IMR-90 (cell line): ENCODE data around the gene NRP2. TPM values are rescaled to one million over a fixed set of nuclear protein-coding genes. Genes with fewer than 3 reads are reported as not detected.

Experiments
- ATAC-seq: fragments of 200-7000 bp; cut with Tn5 transposase; 2 replicates; pipeline ENCODE4 v1.9.1; 2020; ENCODE audit warnings: low read depth, mild to moderate bottlenecking, moderate library complexity
- BruUV-seq: library from RNA; stranded (reverse); fragments of 400-500 nt; replicated peaks from 2 replicates; lab custom pipeline; 2021; lab: Mats Ljungman, UMichigan
- CTCF ChIA-PET: fragments of 300-600 bp; formaldehyde crosslinking; extraction: SDS; loops from one replicate; lab custom pipeline; 2021; ENCODE audit warnings: antibody characterized with exemption; lab: Yijun Ruan, JAX
- POLR2A ChIA-PET: fragments of 300-600 bp; sonication (Branson Sonifier 250); formaldehyde crosslinking; loops from one replicate; lab custom pipeline; 2022; ENCODE audit warnings: antibody characterized with exemption; ENCODE audit not compliant: unreplicated experiment; lab: Charles Lee
- DNase-seq: peaks from one replicate; pipeline ENCODE4 v3.0.0; 2013
- H2AFZ ChIP-seq: replicated peaks from 2 replicates; pipeline ENCODE3; 2013; ENCODE audit warnings: low read length, mild to moderate bottlenecking; ENCODE audit not compliant: poor library complexity
- H2AK5ac ChIP-seq: 2 replicates; pipeline ENCODE4 v1.6.1; 2013; ENCODE audit warnings: low read depth, low read length, inconsistent platforms
- H2AK9ac ChIP-seq: replicated peaks from 2 replicates; pipeline ENCODE3; 2013; ENCODE audit warnings: mild to moderate bottlenecking, low read depth, low read length, moderate library complexity; ENCODE audit not compliant: poor library complexity
- H2BK120ac ChIP-seq: 2 replicates; pipeline ENCODE4 v1.6.1; 2013; ENCODE audit warnings: low read depth, low read length, inconsistent platforms
- H2BK15ac ChIP-seq: 3 replicates; pipeline ENCODE4 v1.6.1; 2013; ENCODE audit warnings: low read depth, low read length, inconsistent platforms
- H2BK20ac ChIP-seq: 2 replicates; pipeline ENCODE4 v1.6.1; 2013; ENCODE audit warnings: low read depth, mild to moderate bottlenecking, inconsistent platforms, low read length, moderate library complexity
- H2BK5ac ChIP-seq: 2 replicates; pipeline ENCODE4 v1.6.1; 2013; ENCODE audit warnings: mild to moderate bottlenecking, low read depth, low read length, inconsistent platforms; ENCODE audit not compliant: poor library complexity, severe bottlenecking
- H3K14ac ChIP-seq: replicated peaks from 2 replicates; pipeline ENCODE4 v1.6.1; 2013; ENCODE audit warnings: low read depth, low read length, inconsistent platforms
- H3K18ac ChIP-seq: 2 replicates; pipeline ENCODE4 v1.6.1; 2013; ENCODE audit warnings: low read depth, low read length, control low read depth
- H3K23ac ChIP-seq: 2 replicates; pipeline ENCODE4 v1.6.1; 2013; ENCODE audit warnings: low read depth, low read length, inconsistent platforms
- H3K27ac ChIP-seq: 2 replicates; pipeline ENCODE4 v1.5.1; 2013; ENCODE audit warnings: mild to moderate bottlenecking, control low read depth, low read length; ENCODE audit not compliant: insufficient read depth
- H3K27me3 ChIP-seq: 2 replicates; pipeline ENCODE4 v1.6.1; 2013; ENCODE audit warnings: low read length; ENCODE audit not compliant: control insufficient read depth, insufficient read depth
- H3K36me3 ChIP-seq: 2 replicates; pipeline ENCODE4 v1.6.1; 2013; ENCODE audit warnings: low read length, mixed read lengths; ENCODE audit not compliant: control insufficient read depth, insufficient read depth
- H3K4ac ChIP-seq: 2 replicates; pipeline ENCODE4 v1.6.1; 2013; ENCODE audit warnings: low read depth, low read length, inconsistent platforms
- H3K4me1 ChIP-seq: 2 replicates; pipeline ENCODE4 v1.6.1; 2013; ENCODE audit warnings: low read length, mixed read lengths; ENCODE audit not compliant: control insufficient read depth, insufficient read depth
- H3K4me2 ChIP-seq: 2 replicates; pipeline ENCODE4 v1.6.1; 2013; ENCODE audit warnings: low read depth, mild to moderate bottlenecking, control low read depth, low read length, moderate library complexity
- H3K4me3 ChIP-seq: 2 replicates; pipeline ENCODE4 v1.5.1; 2013; ENCODE audit warnings: low read depth, mild to moderate bottlenecking, control low read depth, low read length, moderate library complexity; ENCODE audit not compliant: insufficient read depth
- H3K56ac ChIP-seq: 2 replicates; pipeline ENCODE4 v1.6.1; 2013; ENCODE audit warnings: low read length, inconsistent platforms; ENCODE audit not compliant: insufficient read depth; ENCODE audit errors: extremely low read depth
- H3K79me1 ChIP-seq, 2 experiments: 2 replicates each; pipeline ENCODE4 v1.6.1; 2013; ENCODE audit warnings: low read length in 2 of 2, inconsistent platforms in 1 of 2, low read depth in 1 of 2
- H3K9ac ChIP-seq: 2 replicates; pipeline ENCODE4 v1.6.1; 2013; ENCODE audit warnings: low read depth, low read length, control low read depth
- H3K9me1 ChIP-seq: 2 replicates; pipeline ENCODE4 v1.6.1; 2013; ENCODE audit warnings: low read length, inconsistent platforms; ENCODE audit not compliant: insufficient read depth
- H3K9me3 ChIP-seq: 2 replicates; pipeline ENCODE4 v1.6.1; 2013; ENCODE audit warnings: low read length; ENCODE audit not compliant: control insufficient read depth, insufficient read depth
- H4K20me1 ChIP-seq: 2 replicates; pipeline ENCODE4 v1.6.1; 2013; ENCODE audit warnings: low read length, inconsistent platforms; ENCODE audit not compliant: insufficient read depth
- H4K5ac ChIP-seq: 2 replicates; pipeline ENCODE4 v1.6.1; 2013; ENCODE audit warnings: mild to moderate bottlenecking, low read depth, low read length, control low read depth
- H4K8ac ChIP-seq, 2 experiments: 2 replicates each; pipeline ENCODE4 v1.6.1; 2013; ENCODE audit warnings: low read depth in 2 of 2, low read length in 2 of 2, control low read depth in 1 of 2, inconsistent platforms in 1 of 2
- H4K91ac ChIP-seq: 2 replicates; pipeline ENCODE4 v1.6.1; 2013; ENCODE audit warnings: low read depth, low read length, inconsistent platforms; ENCODE audit not compliant: insufficient read depth
- CHD1 ChIP-seq: IDR thresholded peaks from 2 replicates; pipeline ENCODE4 v1.6.1; 2012; ENCODE audit warnings: low read depth, low read length, improper control_type of control experiment
- FOS ChIP-seq: fragments of 150-350 bp; IDR thresholded peaks from 2 replicates; pipeline ENCODE4 v1.6.1; 2016; ENCODE audit warnings: low read depth, low read length
- MXI1 ChIP-seq: IDR thresholded peaks from 2 replicates; pipeline ENCODE4 v1.6.1; 2012; ENCODE audit warnings: low read depth, mild to moderate bottlenecking, low read length, moderate library complexity, borderline replicate concordance
- NFE2L2 ChIP-seq: fragments of 150-350 bp; IDR thresholded peaks from 2 replicates; pipeline ENCODE4 v1.6.1; 2016; ENCODE audit warnings: low read depth, mild to moderate bottlenecking, low read length
- POLR2A ChIP-seq: IDR thresholded peaks from 2 replicates; pipeline ENCODE4 v1.6.1; 2012; ENCODE audit warnings: mild to moderate bottlenecking, low read depth, low read length
- RAD21 ChIP-seq: IDR thresholded peaks from 2 replicates; pipeline ENCODE4 v1.6.1; 2012; ENCODE audit warnings: low read length, improper control_type of control experiment
- RFX5 ChIP-seq: IDR thresholded peaks from 2 replicates; pipeline ENCODE4 v1.8.0; 2012; ENCODE audit warnings: low read depth, mild to moderate bottlenecking, low read length, moderate library complexity
- SMC3 ChIP-seq: fragments of 150-350 bp; IDR thresholded peaks from 2 replicates; pipeline ENCODE4 v1.6.1; 2016; ENCODE audit warnings: low read depth, mild to moderate bottlenecking, antibody characterized with exemption, low read length, moderate library complexity
- WGBS, 2 experiments: methylation state at CpG; one replicate each; pipeline versions ENCODE4 v1.1.5 to v1.1.7; 2013; ENCODE audit warnings: missing lambda C conversion rate in 2 of 2; ENCODE audit not compliant: insufficient read length in 1 of 2; ENCODE audit errors: extremely low coverage in 2 of 2; 5-methylcytosine and 5-hydroxymethylcytosine counted together
- dilution Hi-C: fragments of 300-500 bp; cut with HindIII; formaldehyde crosslinking; loops from one replicate; pipeline ENCODE4 v1.14.3; 2018; ENCODE audit warnings: low sequenced_read_pairs; ENCODE audit not compliant: unreplicated experiment
- in situ Hi-C: fragments of 300-500 bp; cut with MboI; formaldehyde crosslinking; loops from 3 replicates; pipeline ENCODE4 v1.14.3; 2019; ENCODE audit warnings: low sequenced_read_pairs, inconsistent platforms, mixed read lengths
- intact Hi-C: fragments of 100-400 bp; cut with micrococcal nuclease; formaldehyde crosslinking; loops from 2 replicates; pipeline ENCODE4 v1.10.0; 2022
- polyA plus RNA-seq, 3 experiments: library from polyadenylated mRNA; depleted of rRNA; stranded (reverse); fragments of >200 nt; gene quantifications; 2 replicates each; pipeline ENCODE4 v1.2.3, GENCODE V29; 2012; ENCODE audit warnings: low replicate concordance in 1 of 3
- total RNA-seq: library from RNA; depleted of rRNA; stranded (reverse); fragments of >200 nt; gene quantifications from 2 replicates; pipeline ENCODE4 v1.2.3, GENCODE V29; 2012
- TF ChIP-seq, protein P1 (sequence below): conservative IDR thresholded peaks from 2 replicates; pipeline ENCODE4 v1.5.1; 2012; ENCODE audit warnings: mild to moderate bottlenecking, low read depth, low read length, improper control_type of control experiment
- TF ChIP-seq, protein P2 (sequence below): fragments of 150-350 bp; IDR thresholded peaks from 2 replicates; pipeline ENCODE4 v1.6.1; 2017; ENCODE audit warnings: mild to moderate bottlenecking, antibody characterized with exemption, low read length, low read depth
- TF ChIP-seq, protein P3 (sequence below): fragments of 150-350 bp; IDR thresholded peaks from 2 replicates; pipeline ENCODE4 v1.6.1; 2016; ENCODE audit warnings: low read depth, mild to moderate bottlenecking, low read length, moderate library complexity, borderline replicate concordance

The NRP2 gene
- total and polyA plus RNA-seq, 2 of the 4 experiments (the other 2 are of a cell fraction): 46.4 to 51.3 TPM

DNA sequence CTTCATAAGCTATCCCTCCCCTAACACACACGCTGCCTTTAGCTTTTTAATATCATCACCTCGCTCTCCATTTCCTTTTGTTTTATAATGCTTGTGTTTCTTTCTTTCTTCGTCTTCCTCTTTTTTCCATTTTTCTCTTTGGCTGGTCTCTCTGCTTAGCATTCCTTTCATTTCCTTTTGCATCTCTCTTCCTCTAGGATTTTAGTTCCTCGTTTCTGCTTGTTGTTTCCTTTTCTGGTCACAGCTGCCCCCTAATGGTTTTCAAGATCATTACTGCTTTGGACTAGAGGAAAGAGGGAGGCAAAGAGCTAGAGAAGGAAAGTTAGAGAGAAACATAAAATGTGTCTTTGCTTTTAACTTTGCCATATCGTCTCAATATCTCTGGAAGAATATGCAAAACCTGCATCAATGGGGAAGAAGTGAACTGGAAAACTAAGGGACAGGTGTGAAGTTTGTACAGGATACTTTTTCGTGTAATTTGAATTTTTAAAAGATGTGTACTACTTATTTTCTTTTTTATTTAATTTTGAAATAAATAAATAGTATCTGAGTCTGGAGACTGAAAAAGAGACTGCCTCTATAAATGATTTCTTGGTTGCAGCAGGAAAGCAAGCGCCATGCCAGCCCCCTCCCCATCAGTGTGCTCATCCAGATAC is 6.3 kb upstream of the NRP2 start:
- ATAC-seq: peak; percentile 76
- Histone ChIP-seq H3K36me3 (no peaks in the 10 kb centered on the region), H3K4me2 (peak overlapping the region; percentile 85; the same call in 1 of the 2 replicates), H3K79me1 (no peaks in the 10 kb centered on the region), H2AK5ac (no peak overlapping the region), H4K8ac (peak overlapping the region; percentile 63 to 75), H2AFZ (no peak overlapping the region), H3K9ac (peak overlapping the region; percentile 57; the same call in 1 of the 2 replicates), H4K5ac (peak overlapping the region; percentile 96; the same call in 1 of the 2 replicates), H2BK20ac (peak overlapping the region; percentile 79), H3K4me1 (peaks cover 4% of the 10 kb centered on the region), H2BK5ac (peak overlapping the region; percentile 42), H3K23ac (peak overlapping the region; percentile 19; the same call in 1 of the 2 replicates), H2BK120ac (peak overlapping the region; percentile 75), H3K27ac (peak overlapping the region; percentile 59; the same call in 1 of the 2 replicates), H3K9me1 (0 out of 2 replicates have a peak, but pooled peaks cover 4% of the 10 kb centered on the region), H3K14ac (peak overlapping the region; percentile 11; the same call in 1 of the 2 replicates), H3K18ac (peak overlapping the region; percentile 91; the same call in 1 of the 2 replicates), H3K27me3 (no peaks in the 10 kb centered on the region), H2BK15ac (peak overlapping the region; percentile 16; the same call in 1 of the 3 replicates), H3K56ac (peak overlapping the region; percentile 11; the same call in 1 of the 2 replicates), H4K91ac (peak overlapping the region; percentile 50), H3K4me3 (no peak overlapping the region), H4K20me1 (no peaks in the 10 kb centered on the region), H3K9me3 (no peaks in the 10 kb centered on the region), H2AK9ac (no peak overlapping the region), H3K4ac (peak overlapping the region; percentile 30; the same call in 1 of the 2 replicates)
- intact Hi-C loops (loop anchor here (5.0 to 10.0 kb wide), 4 partner anchors 151 to 499 kb away; no protein-coding TSS in a partner anchor), in situ Hi-C loops (loop anchor here (5.0 to 25.0 kb wide), 6 partner anchors 351 to 1411 kb away; partner anchors contain the start of gene PARD3B), dilution Hi-C loops (no loop called here)
- no CpG with 5 or more reads among the region's 7 CpGs for WGBS, 2 experiments
- TF ChIP-seq POLR2A (peak; percentile 50; the same call in 1 of the 2 replicates), RAD21 (peak; percentile 96), FOS (no peak), NFE2L2 (no peak), RFX5 (no peak), SMC3 (peak; percentile 94), CHD1 (no peak), MXI1 (no peak)
- TF ChIP-seq, protein P1, sequence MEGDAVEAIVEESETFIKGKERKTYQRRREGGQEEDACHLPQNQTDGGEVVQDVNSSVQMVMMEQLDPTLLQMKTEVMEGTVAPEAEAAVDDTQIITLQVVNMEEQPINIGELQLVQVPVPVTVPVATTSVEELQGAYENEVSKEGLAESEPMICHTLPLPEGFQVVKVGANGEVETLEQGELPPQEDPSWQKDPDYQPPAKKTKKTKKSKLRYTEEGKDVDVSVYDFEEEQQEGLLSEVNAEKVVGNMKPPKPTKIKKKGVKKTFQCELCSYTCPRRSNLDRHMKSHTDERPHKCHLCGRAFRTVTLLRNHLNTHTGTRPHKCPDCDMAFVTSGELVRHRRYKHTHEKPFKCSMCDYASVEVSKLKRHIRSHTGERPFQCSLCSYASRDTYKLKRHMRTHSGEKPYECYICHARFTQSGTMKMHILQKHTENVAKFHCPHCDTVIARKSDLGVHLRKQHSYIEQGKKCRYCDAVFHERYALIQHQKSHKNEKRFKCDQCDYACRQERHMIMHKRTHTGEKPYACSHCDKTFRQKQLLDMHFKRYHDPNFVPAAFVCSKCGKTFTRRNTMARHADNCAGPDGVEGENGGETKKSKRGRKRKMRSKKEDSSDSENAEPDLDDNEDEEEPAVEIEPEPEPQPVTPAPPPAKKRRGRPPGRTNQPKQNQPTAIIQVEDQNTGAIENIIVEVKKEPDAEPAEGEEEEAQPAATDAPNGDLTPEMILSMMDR: peak; percentile 90
- TF ChIP-seq, protein P2, sequence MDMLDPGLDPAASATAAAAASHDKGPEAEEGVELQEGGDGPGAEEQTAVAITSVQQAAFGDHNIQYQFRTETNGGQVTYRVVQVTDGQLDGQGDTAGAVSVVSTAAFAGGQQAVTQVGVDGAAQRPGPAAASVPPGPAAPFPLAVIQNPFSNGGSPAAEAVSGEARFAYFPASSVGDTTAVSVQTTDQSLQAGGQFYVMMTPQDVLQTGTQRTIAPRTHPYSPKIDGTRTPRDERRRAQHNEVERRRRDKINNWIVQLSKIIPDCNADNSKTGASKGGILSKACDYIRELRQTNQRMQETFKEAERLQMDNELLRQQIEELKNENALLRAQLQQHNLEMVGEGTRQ: no peak
- TF ChIP-seq, protein P3, sequence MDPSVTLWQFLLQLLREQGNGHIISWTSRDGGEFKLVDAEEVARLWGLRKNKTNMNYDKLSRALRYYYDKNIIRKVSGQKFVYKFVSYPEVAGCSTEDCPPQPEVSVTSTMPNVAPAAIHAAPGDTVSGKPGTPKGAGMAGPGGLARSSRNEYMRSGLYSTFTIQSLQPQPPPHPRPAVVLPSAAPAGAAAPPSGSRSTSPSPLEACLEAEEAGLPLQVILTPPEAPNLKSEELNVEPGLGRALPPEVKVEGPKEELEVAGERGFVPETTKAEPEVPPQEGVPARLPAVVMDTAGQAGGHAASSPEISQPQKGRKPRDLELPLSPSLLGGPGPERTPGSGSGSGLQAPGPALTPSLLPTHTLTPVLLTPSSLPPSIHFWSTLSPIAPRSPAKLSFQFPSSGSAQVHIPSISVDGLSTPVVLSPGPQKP: no peak
- BruUV-seq: no TSS peak
- POLR2A ChIA-PET: interaction anchor here (0.6 to 0.7 kb wide), 2 partner anchors 302 to 558 kb away, joined by 3 to 5 read pairs; no protein-coding TSS in a partner anchor
- CTCF ChIA-PET: interaction anchor here (0.5 to 1.4 kb wide), 18 partner anchors 12 to 1573 kb away, joined by 3 to 9 read pairs (median 3); no protein-coding TSS in a partner anchor
- peak; percentile 85 for DNase-seq
